ENCODE data around the gene HLA-DOB.

Gene HLA-DOB

GRCh38 chr6:32833664-32834063, 16.9 kb upstream of the HLA-DOB start:
- peaks cover 86% of the 10 kb centered on the region for H3K36me3 ChIP-seq (ENCODE audit: insufficient read depth, low read length)

GRCh38 chr6:32832535-32832934, 15.7 kb upstream of the HLA-DOB start:
- Histone ChIP-seq H3K4me1 (ENCODE audit: insufficient read depth, low read length, severe bottlenecking) (peaks cover 16% of the 10 kb centered on the region), H3K4me3 (ENCODE audit: low read depth, low read length, poor library complexity, severe bottlenecking) (no peak overlapping the region), H3K9me3 (ENCODE audit: low read length) (no peaks in the 10 kb centered on the region), H3F3A (ENCODE audit: insufficient read depth, low read length) (no peaks in the 10 kb centered on the region), H3K79me2 (ENCODE audit: insufficient read depth, low read length) (peaks cover 7% of the 10 kb centered on the region), H3K36me3 (ENCODE audit: insufficient read depth, low read length) (peaks cover 97% of the 10 kb centered on the region), H3K9ac (ENCODE audit: low read length) (no peak overlapping the region), H3K4me2 (ENCODE audit: low read length) (no peak overlapping the region), H3K9me2 (ENCODE audit: low read depth, low read length) (no peaks in the 10 kb centered on the region), H4K20me1 (ENCODE audit: insufficient read depth, low read length) (no peaks in the 10 kb centered on the region), H3K27me3 (ENCODE audit: insufficient read depth, low read length) (no peaks in the 10 kb centered on the region), H2AFZ (ENCODE audit: low read length) (no peak overlapping the region), H3K27ac (ENCODE audit: low read depth, low read length, poor library complexity, severe bottlenecking) (no peak overlapping the region)
- TF ChIP-seq CTCF (IDR thresholded peaks at IDR 0.05; ENCODE audit: low read length): no peak
- no peak for TF ChIP-seq EZH2 (IDR thresholded peaks at IDR 0.05; ENCODE audit: borderline replicate concordance, low read length)

More at GRCh38 chr6:32833664-32834063, 16.9 kb upstream of the HLA-DOB start:
- Histone ChIP-seq H3K4me3 (ENCODE audit: low read depth, low read length, poor library complexity, severe bottlenecking) (no peak overlapping the region), H3K4me2 (ENCODE audit: low read length) (no peak overlapping the region), H3K9me2 (ENCODE audit: low read depth, low read length) (no peaks in the 10 kb centered on the region), H3K79me2 (ENCODE audit: insufficient read depth, low read length) (peaks cover 13% of the 10 kb centered on the region), H3K9me3 (ENCODE audit: low read length) (no peaks in the 10 kb centered on the region), H3K9ac (ENCODE audit: low read length) (no peak overlapping the region), H3K27ac (ENCODE audit: low read depth, low read length, poor library complexity, severe bottlenecking) (no peak overlapping the region), H3F3A (ENCODE audit: insufficient read depth, low read length) (no peaks in the 10 kb centered on the region), H4K20me1 (ENCODE audit: insufficient read depth, low read length) (no peaks in the 10 kb centered on the region), H3K4me1 (ENCODE audit: insufficient read depth, low read length, severe bottlenecking) (peaks cover 19% of the 10 kb centered on the region), H3K27me3 (ENCODE audit: insufficient read depth, low read length) (no peaks in the 10 kb centered on the region), H2AFZ (ENCODE audit: low read length) (no peak overlapping the region)
- TF ChIP-seq CTCF (IDR thresholded peaks at IDR 0.05; ENCODE audit: low read length) (no peak), EZH2 (IDR thresholded peaks at IDR 0.05; ENCODE audit: borderline replicate concordance, low read length) (no peak)

GRCh38 chr6:32830936-32831335, 14.1 kb upstream of the HLA-DOB start:
- Histone ChIP-seq H4K20me1 (ENCODE audit: insufficient read depth, low read length) (no peaks in the 10 kb centered on the region), H3K4me1 (ENCODE audit: insufficient read depth, low read length, severe bottlenecking) (peaks cover under 1% of the 10 kb centered on the region), H3K36me3 (ENCODE audit: insufficient read depth, low read length) (peaks cover 90% of the 10 kb centered on the region), H3K9ac (ENCODE audit: low read length) (no peak overlapping the region), H3K27ac (ENCODE audit: low read depth, low read length, poor library complexity, severe bottlenecking) (no peak overlapping the region), H3K27me3 (ENCODE audit: insufficient read depth, low read length) (no peaks in the 10 kb centered on the region), H3K9me2 (ENCODE audit: low read depth, low read length) (no peaks in the 10 kb centered on the region), H3K79me2 (ENCODE audit: insufficient read depth, low read length) (no peaks in the 10 kb centered on the region), H3K4me2 (ENCODE audit: low read length) (no peak overlapping the region), H3F3A (ENCODE audit: insufficient read depth, low read length) (no peaks in the 10 kb centered on the region), H2AFZ (ENCODE audit: low read length) (no peak overlapping the region), H3K9me3 (ENCODE audit: low read length) (no peaks in the 10 kb centered on the region), H3K4me3 (ENCODE audit: low read depth, low read length, poor library complexity, severe bottlenecking) (no peak overlapping the region)
- TF ChIP-seq EZH2 (IDR thresholded peaks at IDR 0.05; ENCODE audit: borderline replicate concordance, low read length) (no peak), CTCF (IDR thresholded peaks at IDR 0.05; ENCODE audit: low read length) (no peak)
